H7 (cell line): ENCODE data around the gene OXSR1. TPM values are rescaled to one million over a fixed set of nuclear protein-coding genes. Genes with fewer than 3 reads are reported as not detected.
"Not testable (repeated sequence)": the region's sequence is repeated elsewhere in the genome, so short reads cannot be mapped to it uniquely, and the experiment has no call there.

Experiments
- DNase-seq: peaks from one replicate; pipeline ENCODE4 v3.0.0; 2012
- H3K27me3 ChIP-seq: 2 replicates; pipeline ENCODE4 v1.6.0; 2011; ENCODE audit warnings: mild to moderate bottlenecking, low read length; ENCODE audit not compliant: control insufficient read depth, insufficient read depth
- H3K36me3 ChIP-seq: replicated peaks from 2 replicates; pipeline ENCODE4 v1.5.1; 2011; ENCODE audit warnings: low read length; ENCODE audit not compliant: control insufficient read depth, insufficient read depth
- H3K4me3 ChIP-seq: 2 replicates; pipeline ENCODE4 v1.5.1; 2011; ENCODE audit warnings: low read depth, mild to moderate bottlenecking, control low read depth, low read length, moderate library complexity; ENCODE audit not compliant: insufficient read depth
- total RNA-seq: library from RNA; depleted of rRNA; stranded (reverse); fragments of >200 nt; shearing (Covaris generic); gene quantifications from 2 replicates; pipeline ENCODE4 v1.2.3, GENCODE V29; 2014

OXSR1 gene
- total RNA-seq, 1 experiment from 2014 or later, result 25.5 TPM

DNA sequence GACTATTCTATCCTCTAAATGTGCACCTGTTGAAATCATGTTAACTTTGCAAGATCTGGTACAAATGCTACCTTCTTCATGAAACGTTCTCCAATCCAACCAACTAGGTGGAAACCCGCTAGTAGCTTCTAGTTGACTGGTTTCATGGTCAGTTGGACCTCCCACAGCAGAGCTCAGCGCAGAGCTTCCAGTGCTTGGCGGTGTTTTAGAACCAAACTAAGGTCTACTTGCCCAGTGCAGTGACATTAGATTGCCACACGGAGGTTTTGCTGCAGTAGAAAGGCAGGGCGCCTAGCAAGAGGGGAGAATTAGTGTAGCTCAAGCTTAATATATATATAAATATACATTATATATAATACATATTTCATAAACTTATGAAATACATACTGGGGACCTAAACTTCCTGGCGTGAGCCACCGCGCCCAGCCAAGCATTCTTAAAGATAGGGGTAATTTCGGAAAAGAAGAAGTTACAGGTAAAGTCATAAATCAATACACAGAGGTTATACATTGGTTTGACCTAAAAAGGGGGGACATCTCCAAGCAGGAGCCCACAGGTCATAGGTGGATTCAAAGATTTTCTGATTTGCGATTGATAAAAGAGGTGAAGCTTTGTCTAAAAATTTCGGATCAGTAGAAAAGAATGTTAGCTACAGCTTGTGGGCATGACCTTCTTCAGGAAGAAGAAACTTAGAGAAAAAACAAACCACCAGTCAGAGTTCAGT, 2.1 kb upstream of the OXSR1 start:
- no peaks in the 10 kb centered on the region for H3K36me3 ChIP-seq
- no peak overlapping the region for H3K4me3 ChIP-seq
- H3K27me3 ChIP-seq, result no peaks in the 10 kb centered on the region
- DNase-seq, result no peak

DNA sequence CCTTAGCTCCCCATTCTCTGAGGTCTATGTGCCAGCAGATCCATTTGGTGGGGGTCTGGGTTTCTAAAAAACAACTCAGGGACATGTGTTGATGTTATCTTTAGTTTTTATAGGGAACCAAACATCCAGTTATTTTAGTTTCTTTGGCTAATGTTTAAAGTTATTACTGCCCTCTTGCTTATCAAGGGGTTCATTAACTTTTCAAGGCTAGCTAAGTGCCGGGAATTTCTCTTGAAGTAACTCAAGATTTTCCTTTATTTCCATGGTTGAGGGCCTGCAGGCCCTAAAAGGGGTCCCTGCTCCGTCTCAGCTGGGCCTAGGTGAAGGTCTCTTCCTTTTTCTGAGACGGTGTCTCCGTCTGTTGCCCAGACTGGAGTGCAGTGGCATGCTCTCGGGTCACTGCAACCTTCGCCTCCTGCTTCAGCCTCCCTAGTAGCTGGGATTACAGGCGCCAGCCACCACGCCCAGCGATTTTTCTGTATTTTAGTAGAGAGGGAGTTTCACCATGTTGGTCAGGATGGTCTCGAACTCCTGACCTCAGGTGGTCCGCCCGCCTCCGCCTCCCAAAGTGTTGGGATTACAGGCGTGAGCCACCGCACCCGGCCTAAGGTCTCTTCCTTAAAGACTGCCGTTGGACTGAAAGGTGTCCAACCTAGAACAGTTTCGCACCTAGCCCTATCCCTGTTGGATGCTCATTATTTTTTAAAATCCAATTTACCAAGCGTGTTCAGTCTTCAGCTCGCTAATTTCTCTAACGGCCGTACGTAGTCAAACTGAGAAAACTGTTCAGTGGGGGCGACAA, 1.3 kb upstream of the OXSR1 start:
- Histone ChIP-seq H3K4me3 (peak overlapping the region; percentile 93), H3K27me3 (no peaks in the 10 kb centered on the region), H3K36me3 (no peaks in the 10 kb centered on the region)
- no peak for DNase-seq

DNA sequence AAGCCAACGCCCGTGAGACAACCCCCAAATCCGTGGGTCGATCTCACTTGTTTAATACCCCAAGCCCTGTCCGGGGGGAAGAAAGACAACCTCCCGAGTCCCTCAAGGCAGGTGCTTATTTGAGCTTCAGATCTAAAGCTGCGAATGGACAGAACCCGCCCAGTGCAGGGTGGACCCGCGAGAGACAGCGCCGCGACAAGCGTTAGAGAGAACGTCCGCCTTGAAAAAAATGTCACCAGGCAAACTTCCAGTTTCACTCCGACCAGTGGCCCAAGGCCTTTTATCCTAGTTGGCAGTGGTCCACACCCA, 740 bp upstream of the OXSR1 start:
- no peaks in the 10 kb centered on the region for H3K27me3 ChIP-seq
- DNase-seq, result no peak
- H3K4me3 ChIP-seq, result peak overlapping the region; percentile 93
- H3K36me3 ChIP-seq, result no peaks in the 10 kb centered on the region

DNA sequence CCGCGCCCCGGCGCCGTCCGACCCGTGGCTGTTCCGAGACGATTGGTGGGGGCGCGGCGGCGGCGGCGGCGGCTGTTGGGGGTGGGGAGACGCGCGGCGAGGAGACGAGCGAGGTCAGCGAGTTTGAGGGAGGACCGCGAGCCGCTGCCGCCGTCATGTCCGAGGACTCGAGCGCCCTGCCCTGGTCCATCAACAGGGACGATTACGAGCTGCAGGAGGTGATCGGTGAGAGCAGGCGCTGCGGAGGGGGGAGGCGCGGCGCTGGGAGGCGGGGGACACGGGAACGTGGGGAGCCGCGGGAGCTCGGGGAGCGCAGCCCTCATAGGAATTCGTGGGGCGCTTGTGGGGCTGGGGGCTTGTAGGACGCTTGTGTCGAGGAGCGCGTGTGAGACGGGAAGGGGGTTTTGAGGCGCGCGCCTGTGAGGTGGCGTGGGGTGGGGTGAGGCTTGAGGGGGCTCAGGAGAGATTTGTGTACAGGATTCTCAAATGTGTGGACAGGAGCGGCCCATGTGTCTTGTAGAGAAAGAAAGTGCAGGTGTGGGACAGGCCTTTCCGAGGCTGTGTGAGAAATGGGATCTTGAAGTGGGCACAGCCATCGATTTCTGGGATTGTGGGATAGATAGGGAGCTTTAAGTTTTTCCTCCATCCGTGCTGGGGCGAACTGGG, 518 bp downstream of the OXSR1 start:
- Histone ChIP-seq H3K36me3 (no peaks in the 10 kb centered on the region), H3K27me3 (no peaks in the 10 kb centered on the region), H3K4me3 (peak overlapping the region; percentile 93)
- DNase-seq, result peak; percentile 30

DNA sequence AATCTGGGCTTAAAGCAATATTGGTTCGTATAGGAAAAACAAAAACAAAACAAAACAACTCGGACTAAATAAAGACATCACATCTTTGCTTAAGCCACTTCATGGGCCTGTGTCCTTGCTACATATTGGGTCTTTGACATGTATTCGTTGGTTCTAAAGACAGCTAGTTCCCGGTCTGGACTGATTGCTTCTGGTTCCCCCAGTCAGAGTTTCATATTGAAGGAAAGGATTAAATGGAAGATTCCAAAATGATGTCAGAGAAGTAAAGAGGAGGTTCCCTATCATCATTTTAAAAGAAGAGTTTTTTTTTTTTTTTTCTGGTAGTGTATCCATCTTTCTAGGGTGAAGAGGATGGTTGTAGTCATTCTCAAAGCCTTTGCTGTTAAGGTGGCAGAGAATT, 2.3 kb downstream of the OXSR1 start:
- Histone ChIP-seq H3K27me3 (no peaks in the 10 kb centered on the region), H3K4me3 (no peak overlapping the region), H3K36me3 (no peaks in the 10 kb centered on the region)
- DNase-seq, result no peak

DNA sequence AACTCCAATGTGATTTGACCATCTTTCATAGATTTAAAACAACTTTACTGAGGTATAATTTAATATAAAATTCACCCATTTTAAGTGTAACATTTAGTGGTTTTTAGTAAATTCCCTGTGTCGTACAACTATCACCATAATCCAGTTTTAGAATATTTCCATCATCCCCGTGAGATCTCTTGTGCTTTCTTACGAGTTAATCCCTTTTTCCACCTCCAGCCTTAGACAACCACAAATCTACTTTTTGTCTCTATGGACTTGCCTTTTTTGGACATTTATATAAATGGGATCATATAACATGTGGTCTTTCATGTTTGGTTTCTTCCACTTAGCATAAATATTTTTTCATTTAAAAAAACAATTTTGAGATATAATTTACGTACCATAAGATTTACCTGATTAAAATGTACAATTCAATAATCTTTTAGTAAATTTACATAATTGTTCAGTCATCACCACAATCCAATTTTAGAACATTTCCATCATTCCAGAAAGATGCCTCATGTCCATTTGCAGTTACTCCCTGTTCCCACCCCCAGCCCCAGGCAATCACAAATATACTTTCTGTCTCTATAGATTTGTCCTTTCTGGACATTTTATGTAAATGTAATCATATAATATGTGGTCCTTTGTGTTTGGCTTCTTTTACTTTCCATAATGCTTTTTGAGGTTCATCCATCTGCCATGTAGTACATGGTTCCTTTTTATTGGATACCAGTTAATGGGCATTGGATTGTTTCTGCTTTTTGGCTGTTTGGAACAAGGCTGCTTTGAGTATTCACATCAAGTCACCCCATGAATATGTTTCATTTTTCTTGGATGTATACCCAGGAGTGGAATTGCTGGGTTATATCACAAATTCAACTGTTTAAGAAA, 3.1 kb downstream of the OXSR1 start:
- Histone ChIP-seq H3K4me3 (no peak overlapping the region), H3K36me3 (no peaks in the 10 kb centered on the region), H3K27me3 (no peaks in the 10 kb centered on the region)
- no peak for DNase-seq

DNA sequence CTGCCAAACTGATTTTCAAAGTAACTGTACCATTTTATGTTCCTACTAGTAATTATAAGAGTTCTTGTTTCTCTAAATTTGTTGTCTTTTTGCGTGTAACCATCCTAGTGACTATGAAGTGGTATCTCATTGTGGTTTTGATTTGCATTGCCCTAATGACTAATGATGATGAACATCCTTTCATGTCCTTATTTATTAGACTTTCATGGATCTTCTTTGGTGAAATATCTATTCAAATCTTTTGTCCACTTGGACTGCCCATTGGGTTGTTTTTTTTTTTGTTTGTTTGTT, 3.6 kb downstream of the OXSR1 start:
- H3K27me3 ChIP-seq, result no peaks in the 10 kb centered on the region
- no peaks in the 10 kb centered on the region for H3K36me3 ChIP-seq
- no peak overlapping the region for H3K4me3 ChIP-seq
- DNase-seq, result no peak

DNA sequence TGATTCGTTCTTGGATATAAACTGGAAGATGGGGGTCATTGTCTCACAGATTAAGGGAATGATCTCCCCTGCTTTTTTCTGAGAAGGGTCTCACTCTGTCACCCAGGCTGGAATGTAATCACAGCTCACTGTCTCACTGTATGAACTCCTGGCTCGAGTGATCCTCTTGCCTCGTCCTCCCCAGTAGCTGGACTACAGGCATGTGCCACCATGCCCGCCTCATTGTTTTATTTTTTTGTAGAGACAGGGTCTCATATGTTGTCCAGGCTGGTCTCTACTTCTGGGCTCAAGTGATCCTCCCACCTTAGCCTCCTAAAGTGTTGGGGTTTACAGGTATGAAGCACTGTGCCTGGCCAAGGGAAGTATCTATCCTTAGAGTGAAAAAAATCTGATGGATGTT, 5.4 kb downstream of the OXSR1 start:
- no peak overlapping the region for H3K4me3 ChIP-seq
- no peaks in the 10 kb centered on the region for H3K36me3 ChIP-seq
- no peaks in the 10 kb centered on the region for H3K27me3 ChIP-seq
- DNase-seq, result no peak

DNA sequence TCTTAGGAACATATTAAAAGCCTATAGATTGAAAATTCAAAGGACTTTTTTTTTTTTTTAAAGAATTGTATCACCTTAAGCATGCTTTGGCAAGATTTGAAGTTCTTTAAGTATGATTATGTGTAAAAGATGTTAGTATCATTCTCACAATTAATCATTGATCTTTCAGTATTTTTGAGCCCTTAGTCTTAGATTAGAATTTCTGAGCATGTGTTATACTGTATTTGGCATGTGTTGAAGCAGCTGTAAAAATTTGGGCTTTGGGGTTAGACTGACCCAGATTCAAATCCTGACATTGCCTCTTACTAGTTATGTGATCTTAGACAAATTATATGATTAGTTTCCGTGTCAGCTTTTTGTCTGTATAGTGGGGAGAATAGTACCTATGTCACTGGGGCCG, 6.3 kb downstream of the OXSR1 start:
- no peak for DNase-seq
- Histone ChIP-seq H3K4me3 (no peak overlapping the region), H3K27me3 (no peaks in the 10 kb centered on the region), H3K36me3 (no peaks in the 10 kb centered on the region)

DNA sequence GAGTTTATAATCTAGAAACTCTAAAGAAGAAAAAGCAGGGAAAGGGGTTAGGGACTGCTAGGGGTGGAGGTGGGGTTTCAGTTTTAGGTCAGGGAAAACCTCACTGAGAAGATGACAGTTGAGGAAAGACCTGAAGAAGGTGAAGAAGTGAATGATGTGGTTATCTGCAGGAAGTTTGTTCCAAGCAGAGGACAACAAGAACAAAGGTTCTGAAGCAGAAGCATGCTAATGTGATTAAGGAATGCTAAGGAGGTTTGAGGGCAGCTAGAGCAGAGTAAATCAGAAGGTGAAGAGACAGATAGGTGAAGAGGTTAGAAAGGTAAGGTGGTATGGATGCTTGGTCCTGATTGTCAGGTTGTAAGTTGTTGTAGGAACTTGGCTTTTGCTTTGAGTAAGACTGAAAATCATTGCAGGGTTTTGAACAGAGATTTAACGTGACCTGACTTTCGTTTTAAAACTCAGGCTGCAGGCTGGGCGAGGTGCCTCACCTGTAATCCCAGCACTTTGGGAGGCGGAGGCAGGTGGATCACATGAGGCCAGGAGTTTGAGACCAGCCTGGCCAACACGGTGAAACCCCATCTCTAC, 8.6 kb downstream of the OXSR1 start:
- Histone ChIP-seq H3K36me3 (no peaks in the 10 kb centered on the region), H3K27me3 (no peaks in the 10 kb centered on the region), H3K4me3 (no peak overlapping the region)
- DNase-seq, result peak; percentile 6

DNA sequence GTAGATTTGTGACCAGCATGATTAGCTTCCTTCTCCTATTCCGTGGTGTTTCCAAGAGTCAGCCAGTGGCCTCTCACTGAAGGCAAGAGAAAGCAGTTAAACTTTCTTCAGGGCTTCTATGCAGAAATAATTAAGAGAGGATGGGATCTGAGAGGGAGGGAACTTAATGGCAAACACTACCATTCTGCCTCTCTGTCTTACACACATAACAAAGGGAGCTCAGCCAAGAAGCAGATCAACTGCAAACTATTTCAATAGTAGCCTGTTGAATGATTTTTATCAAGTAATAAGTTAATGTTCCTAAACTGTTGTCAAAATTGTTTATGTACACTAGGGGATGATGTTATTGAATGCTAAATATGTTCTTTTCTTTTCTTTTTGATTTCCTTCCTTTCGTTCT, 11.8 kb downstream of the OXSR1 start:
- Histone ChIP-seq H3K4me3 (no peak overlapping the region), H3K27me3 (no peaks in the 10 kb centered on the region), H3K36me3 (no peaks in the 10 kb centered on the region)
- no peak for DNase-seq

DNA sequence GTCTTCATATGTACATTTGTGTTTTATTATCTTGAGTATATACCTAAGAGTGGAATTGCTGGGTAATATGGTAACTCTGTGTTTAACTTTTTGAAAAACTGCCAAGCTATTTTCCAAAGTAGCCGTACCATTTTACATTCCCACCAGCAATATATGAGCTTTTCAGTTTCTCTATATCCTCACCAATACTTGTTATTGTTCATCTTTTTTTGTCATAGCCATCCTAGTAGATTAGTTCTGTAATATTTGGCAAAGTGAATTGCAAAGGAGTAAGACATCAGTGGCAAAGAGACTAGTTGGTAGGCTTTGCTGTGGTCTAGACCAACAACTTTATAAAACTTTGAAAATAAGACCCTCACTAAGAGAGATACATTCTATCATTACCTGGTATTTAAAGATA, 21.4 kb downstream of the OXSR1 start:
- Histone ChIP-seq H3K36me3 (peaks cover 5% of the 10 kb centered on the region), H3K27me3 (no peaks in the 10 kb centered on the region), H3K4me3 (no peak overlapping the region)
- no peak for DNase-seq

DNA sequence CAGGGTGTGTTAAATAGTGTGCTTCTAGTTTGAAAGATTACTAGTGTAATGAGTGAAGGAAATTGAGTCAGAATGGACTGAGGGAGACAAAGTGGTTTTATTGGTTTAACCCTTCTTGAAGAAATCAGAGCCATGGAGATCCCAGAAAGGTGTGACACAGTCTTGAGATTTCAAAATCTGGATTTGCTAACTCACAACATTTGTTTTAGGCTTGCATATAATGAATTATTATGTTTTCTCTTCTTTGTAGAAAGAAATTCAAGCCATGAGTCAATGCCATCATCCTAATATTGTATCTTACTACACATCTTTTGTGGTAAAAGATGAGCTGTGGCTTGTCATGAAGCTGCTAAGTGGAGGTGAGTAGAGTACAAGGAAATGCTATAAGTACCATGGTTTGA, 25.1 kb downstream of the OXSR1 start:
- H3K4me3 ChIP-seq, result no peak overlapping the region
- peaks cover 5% of the 10 kb centered on the region for H3K36me3 ChIP-seq
- no peaks in the 10 kb centered on the region for H3K27me3 ChIP-seq
- DNase-seq, result no peak

DNA sequence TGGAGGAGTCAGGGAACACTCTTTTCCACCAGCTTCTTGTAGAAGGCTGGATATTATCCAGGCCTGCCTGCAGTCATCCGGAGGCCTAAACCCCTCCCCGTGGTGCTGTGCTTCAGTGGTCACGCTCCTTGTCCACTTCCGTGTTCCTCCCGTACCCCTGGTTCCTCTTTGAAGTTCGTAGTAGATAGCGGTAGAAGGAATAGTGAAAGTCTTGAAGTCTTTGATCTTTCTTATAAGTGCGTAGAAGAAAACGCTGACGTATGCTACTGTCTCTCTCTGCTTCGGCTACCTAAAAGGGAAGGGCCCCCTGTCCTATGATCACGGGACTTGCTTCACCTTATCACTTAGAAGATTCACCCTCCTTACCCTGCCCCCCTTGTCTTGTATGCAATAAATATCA, 37.6 kb downstream of the OXSR1 start:
- not testable (repeated sequence) for H3K27me3 ChIP-seq, H3K4me3 ChIP-seq, DNase-seq, H3K36me3 ChIP-seq
